Fibroblast of the aortic adventitia (primary cell): ENCODE measurements around the gene SHOX. TPM values are rescaled to one million over a fixed set of nuclear protein-coding genes. Genes with fewer than 3 reads are reported as not detected.

Experiments used
- DNase-seq: peaks from one replicate; pipeline ENCODE4 v3.0.0-alpha.2; 2010; ENCODE audit warnings: low read depth
- H3K4me3 ChIP-seq: 2 replicates; pipeline ENCODE4 v1.5.1; 2011; ENCODE audit warnings: low read depth, mild to moderate bottlenecking, control low read depth, low read length, moderate library complexity
- total RNA-seq: library from RNA; depleted of rRNA; stranded (reverse); fragments of >200 nt; gene quantifications from 2 replicates; pipeline ENCODE4 v1.2.3, GENCODE V29; 2012; ENCODE audit warnings: low replicate concordance
- TF ChIP-seq, protein P1 (sequence below): IDR thresholded peaks from 2 replicates; pipeline ENCODE4 v1.5.1; 2011; ENCODE audit warnings: mild to moderate bottlenecking, low read length, control low read depth, inconsistent platforms; ENCODE audit not compliant: insufficient read depth

The SHOX gene
- total RNA-seq, 1 donor, result not detected

DNA sequence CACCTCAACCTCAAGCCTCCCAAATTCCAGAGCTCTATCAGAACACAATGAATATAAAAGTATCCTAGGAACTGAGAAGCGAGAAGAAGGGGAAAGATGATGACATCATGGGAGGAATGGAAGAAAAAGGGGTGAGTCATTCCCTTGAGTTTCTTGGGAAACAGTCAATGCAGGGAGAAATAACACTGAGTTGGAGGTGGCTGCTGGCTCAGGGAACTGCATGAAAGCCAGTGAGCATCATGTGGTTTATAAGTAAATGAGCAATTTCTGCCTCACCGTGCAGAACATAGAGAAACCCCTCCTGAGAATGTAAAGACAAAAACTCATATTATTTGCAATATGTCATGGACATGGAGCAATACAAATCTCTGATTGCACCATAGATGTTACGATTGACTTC is 73.3 kb downstream of the SHOX start:
- DNase-seq, result no peak
- TF ChIP-seq, protein P1, sequence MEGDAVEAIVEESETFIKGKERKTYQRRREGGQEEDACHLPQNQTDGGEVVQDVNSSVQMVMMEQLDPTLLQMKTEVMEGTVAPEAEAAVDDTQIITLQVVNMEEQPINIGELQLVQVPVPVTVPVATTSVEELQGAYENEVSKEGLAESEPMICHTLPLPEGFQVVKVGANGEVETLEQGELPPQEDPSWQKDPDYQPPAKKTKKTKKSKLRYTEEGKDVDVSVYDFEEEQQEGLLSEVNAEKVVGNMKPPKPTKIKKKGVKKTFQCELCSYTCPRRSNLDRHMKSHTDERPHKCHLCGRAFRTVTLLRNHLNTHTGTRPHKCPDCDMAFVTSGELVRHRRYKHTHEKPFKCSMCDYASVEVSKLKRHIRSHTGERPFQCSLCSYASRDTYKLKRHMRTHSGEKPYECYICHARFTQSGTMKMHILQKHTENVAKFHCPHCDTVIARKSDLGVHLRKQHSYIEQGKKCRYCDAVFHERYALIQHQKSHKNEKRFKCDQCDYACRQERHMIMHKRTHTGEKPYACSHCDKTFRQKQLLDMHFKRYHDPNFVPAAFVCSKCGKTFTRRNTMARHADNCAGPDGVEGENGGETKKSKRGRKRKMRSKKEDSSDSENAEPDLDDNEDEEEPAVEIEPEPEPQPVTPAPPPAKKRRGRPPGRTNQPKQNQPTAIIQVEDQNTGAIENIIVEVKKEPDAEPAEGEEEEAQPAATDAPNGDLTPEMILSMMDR, result no peak
- no peak overlapping the region for H3K4me3 ChIP-seq

Other genes starting within 250 kb of the SHOX start
- 9.9 and 20.0 TPM in 2 replicates for gene PPP2R3B, start 243.9 kb upstream of the SHOX start, total RNA-seq